Measurements from ENCODE around the gene TECRL.

The TECRL gene

GRCh38 chr4:64230709-64231310, 178.4 kb downstream of the TECRL start:
- Histone ChIP-seq H3K4me2 (no peak overlapping the region), H3K27ac (no peak overlapping the region), H3K9ac (no peak overlapping the region), H4K20me1 (ENCODE audit: insufficient read depth) (no peaks in the 10 kb centered on the region), H3K4me1 (ENCODE audit: low read depth, poor library complexity, severe bottlenecking) (no peaks in the 10 kb centered on the region), H3K36me3 (ENCODE audit: insufficient read depth) (no peaks in the 10 kb centered on the region), H2AFZ (ENCODE audit: low read depth) (no peak overlapping the region), H3K27me3 (ENCODE audit: insufficient read depth, low read depth) (no peaks in the 10 kb centered on the region), H3K79me2 (ENCODE audit: insufficient read depth, low read depth) (no peaks in the 10 kb centered on the region), H3K4me3 (IDR thresholded peaks at IDR 0.05; ENCODE audit: insufficient read depth, low read depth, low read length) (no peak overlapping the region)
- no peak for TF ChIP-seq CTCF (conservative IDR thresholded peaks at IDR 0.05; ENCODE audit: low read depth, low read length)
